GM10248 (cell line): ENCODE data around the gene RAD51B.
A peak's percentile ranks its signal among the peaks of the same experiment; 100 is the strongest.

Experiments
- CTCF ChIA-PET: fragments of 300-600 bp; sonication (Branson Sonifier 250); formaldehyde crosslinking; extraction: SDS; loops from one replicate; lab custom pipeline; 2021; ENCODE audit warnings: antibody characterized with exemption; lab: Yijun Ruan, JAX
- POLR2A ChIA-PET: fragments of 350-650 bp; sonication (Branson Sonifier 250); formaldehyde crosslinking; extraction: SDS; loops from one replicate; lab custom pipeline; 2020; ENCODE audit warnings: antibody characterized with exemption; lab: Yijun Ruan, JAX
- DNase-seq: peaks from one replicate; pipeline ENCODE4 v3.0.0; 2012; ENCODE audit errors: extremely low spot score
- TF ChIP-seq, protein P1 (sequence below): IDR thresholded peaks from 2 replicates; pipeline ENCODE4 v1.5.1; 2012; ENCODE audit warnings: mild to moderate bottlenecking, low read depth; ENCODE audit errors: extremely low read depth, missing control alignments, control extremely low read depth

RAD51B gene

DNA sequence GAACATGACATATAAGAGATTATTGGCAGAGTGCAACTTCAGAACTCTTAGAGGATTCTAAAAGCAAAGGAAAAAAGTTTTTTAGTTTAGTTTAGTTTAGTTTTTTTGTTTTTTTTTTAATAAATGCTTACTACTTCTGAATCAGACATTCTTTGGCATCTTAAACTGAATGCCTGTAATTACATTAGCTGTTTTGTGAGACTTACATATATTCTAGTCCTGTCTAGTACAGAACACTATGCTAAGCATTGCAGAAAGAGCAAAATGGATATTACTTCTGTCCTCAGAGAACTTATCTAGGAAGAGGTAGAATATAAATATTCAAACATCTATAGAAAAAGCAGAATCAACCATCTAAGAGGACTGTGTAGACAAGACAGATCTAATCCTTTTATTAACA lies 133.2 kb downstream of the RAD51B start:
- DNase-seq = no peak
- TF ChIP-seq, protein P1, sequence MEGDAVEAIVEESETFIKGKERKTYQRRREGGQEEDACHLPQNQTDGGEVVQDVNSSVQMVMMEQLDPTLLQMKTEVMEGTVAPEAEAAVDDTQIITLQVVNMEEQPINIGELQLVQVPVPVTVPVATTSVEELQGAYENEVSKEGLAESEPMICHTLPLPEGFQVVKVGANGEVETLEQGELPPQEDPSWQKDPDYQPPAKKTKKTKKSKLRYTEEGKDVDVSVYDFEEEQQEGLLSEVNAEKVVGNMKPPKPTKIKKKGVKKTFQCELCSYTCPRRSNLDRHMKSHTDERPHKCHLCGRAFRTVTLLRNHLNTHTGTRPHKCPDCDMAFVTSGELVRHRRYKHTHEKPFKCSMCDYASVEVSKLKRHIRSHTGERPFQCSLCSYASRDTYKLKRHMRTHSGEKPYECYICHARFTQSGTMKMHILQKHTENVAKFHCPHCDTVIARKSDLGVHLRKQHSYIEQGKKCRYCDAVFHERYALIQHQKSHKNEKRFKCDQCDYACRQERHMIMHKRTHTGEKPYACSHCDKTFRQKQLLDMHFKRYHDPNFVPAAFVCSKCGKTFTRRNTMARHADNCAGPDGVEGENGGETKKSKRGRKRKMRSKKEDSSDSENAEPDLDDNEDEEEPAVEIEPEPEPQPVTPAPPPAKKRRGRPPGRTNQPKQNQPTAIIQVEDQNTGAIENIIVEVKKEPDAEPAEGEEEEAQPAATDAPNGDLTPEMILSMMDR = no peak
- CTCF ChIA-PET = interaction anchor here (1.6 kb wide), 1 partner anchor 19 kb away, joined by 4 read pairs; no protein-coding TSS in a partner anchor
- POLR2A ChIA-PET = no interaction called here

DNA sequence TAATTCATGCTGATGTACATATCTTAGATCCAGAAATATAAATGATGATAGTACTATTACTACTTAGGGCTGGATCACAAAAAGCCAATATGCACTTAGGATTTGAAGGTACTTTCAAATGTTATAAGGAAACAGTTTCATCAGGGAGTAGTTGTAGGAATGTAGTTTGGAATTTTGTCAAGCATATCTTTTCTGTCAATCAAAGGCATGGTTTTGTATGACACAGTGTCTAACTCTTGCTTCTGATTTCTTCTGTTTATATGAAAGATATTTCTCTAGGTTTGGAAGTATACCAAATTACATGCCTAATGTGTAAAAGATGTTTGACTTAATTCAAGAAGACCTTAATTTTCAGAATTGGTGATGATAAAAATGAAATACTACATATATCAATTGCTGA lies 135.7 kb downstream of the RAD51B start:
- TF ChIP-seq, protein P1 = no peak
- POLR2A ChIA-PET = no interaction called here
- no peak for DNase-seq
- CTCF ChIA-PET = interaction anchor here (0.9 to 2.0 kb wide), 2 partner anchors 8 to 11 kb away, joined by 3 to 8 read pairs; no protein-coding TSS in a partner anchor

DNA sequence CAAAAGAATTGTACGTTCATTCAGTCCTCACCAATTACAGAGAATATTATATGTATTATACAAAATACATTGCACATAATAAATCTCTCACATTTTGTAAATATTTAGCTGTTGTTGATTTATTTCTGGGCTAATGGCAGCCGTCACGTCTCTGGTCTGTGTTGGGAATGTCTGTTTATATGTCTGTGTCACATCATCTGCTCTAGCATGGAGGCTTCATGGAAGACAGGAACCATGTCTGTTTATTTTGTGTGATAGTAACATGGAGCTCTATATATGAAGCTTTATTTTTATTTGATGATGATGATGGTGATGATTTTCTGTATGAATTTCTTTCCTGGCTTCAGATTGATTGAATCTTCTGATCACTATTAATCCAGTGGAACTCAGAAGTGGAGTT lies 138.4 kb downstream of the RAD51B start:
- DNase-seq = no peak
- TF ChIP-seq, protein P1 = no peak
- ChIA-PET POLR2A (no interaction called here), CTCF (interaction anchor here (1.0 to 3.6 kb wide), 6 partner anchors 8 to 20 kb away, joined by 3 to 21 read pairs (median 4); no protein-coding TSS in a partner anchor)

DNA sequence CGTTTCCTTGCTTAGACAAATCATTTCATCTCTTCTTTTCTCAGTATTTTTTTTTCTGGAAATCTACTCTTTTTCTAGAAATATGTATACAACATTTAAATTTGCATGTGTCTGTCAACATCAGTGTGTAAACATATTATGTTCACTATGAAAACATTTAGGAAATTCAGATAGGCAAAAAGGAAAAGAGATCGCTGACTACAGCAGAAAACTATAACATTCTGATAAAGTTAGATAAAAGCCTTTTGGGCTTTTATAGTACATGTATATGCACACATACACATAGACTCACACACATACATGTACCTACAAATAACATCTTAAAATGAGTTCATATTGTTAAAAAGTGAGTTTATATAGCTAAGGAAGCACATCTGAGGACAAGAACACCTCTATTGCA lies 142.1 kb downstream of the RAD51B start:
- no peak for DNase-seq
- POLR2A ChIA-PET = no interaction called here
- CTCF ChIA-PET = interaction anchor here (0.8 kb wide), 1 partner anchor 20 kb away, joined by 3 read pairs; no protein-coding TSS in a partner anchor
- TF ChIP-seq, protein P1 = no peak

DNA sequence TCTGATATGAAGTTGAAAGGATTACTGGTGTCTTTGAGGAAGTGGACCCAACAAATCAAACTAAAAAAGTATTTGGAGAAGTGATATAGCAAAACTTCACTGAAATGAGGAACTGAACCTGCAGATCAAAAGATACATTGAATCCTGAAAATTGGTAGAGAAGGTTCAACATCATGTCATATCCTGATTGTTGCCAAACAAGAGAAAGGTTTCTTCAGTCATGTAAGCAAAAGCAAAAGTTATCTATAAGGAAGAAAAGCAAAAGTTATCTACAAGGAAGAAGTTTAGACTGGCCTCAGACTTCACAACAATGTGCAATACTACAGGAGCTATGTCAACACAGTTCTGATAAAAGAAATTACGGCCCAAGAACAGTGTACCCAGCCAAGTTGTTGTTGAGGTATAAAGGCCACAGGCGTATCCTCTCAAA lies 142.7 kb downstream of the RAD51B start:
- TF ChIP-seq, protein P1 = no peak
- peak; percentile 55 for DNase-seq
- ChIA-PET CTCF (no interaction called here), POLR2A (no interaction called here)

DNA sequence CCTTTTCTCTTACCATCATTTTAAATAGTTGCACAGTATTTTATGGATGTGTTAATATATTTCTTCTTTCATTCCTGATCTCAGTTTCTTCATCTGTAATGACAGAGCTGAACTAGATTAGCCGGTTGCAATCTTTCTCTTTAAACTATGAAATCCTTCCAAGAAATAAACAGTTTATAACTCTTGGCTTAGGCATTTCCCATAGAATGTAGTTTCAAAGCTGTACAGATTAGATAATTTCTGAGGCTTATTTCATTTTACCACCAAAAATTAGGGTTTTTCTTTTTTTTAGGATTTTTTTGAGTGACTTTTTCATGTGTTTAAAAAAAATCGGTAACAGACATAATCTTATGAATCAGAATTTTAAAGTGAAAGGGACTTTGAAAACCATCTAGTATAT lies 144.0 kb downstream of the RAD51B start:
- no peak for DNase-seq
- ChIA-PET CTCF (no interaction called here), POLR2A (no interaction called here)
- TF ChIP-seq, protein P1 = no peak
